ENCODE measurements around the gene NDUFAF5.
"Not testable (repeated sequence)": the region's sequence is repeated elsewhere in the genome, so short reads cannot be mapped to it uniquely, and the experiment has no call there.

The NDUFAF5 gene, protein sequence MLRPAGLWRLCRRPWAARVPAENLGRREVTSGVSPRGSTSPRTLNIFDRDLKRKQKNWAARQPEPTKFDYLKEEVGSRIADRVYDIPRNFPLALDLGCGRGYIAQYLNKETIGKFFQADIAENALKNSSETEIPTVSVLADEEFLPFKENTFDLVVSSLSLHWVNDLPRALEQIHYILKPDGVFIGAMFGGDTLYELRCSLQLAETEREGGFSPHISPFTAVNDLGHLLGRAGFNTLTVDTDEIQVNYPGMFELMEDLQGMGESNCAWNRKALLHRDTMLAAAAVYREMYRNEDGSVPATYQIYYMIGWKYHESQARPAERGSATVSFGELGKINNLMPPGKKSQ

DNA sequence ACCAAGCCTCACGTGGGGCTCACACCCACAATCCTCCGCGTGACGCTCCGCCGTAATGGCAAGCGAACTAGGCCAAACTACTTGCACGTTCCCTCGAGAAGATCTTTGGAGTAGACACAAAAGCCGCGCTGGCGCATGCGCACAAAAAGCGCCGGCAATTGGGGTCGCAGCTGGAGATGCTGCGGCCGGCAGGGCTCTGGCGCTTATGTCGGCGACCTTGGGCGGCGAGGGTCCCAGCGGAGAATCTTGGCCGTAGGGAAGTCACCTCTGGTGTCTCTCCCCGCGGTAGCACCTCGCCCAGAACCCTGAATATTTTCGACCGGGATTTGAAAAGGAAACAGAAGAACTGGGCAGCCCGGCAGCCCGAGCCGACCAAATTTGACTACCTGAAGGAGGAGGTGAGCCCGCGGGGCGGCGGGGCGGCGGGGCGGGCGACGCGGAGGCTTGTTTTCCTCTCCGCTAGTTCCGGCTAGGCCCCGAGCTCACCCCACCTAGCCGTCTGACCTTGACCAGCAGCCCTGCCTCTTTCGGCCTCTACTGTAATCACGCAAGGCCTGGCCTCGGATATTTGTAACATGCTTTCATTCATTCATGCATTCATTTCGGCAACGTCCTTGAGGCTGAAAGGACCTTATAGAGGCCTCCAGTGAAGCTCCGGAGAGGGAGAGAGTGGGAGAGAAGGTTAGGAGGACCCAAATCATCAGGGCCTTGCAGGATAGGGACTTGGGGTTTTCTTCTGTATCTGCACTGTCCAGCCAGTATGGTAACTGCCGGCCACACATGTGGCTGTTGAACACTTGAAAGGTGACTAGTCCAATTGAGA is at the start of gene NDUFAF5, which contains the start of gene ESF1:
Gene NDUFAF5 (plus strand): TSS at position 136 of the 823 bp plus-strand sequence. CDS start 41 bp downstream, at position 177.
Gene ESF1 (minus strand): TSS at position 27 of the 823 bp plus-strand sequence. CDS start 1,779 bp downstream, outside the sequence.
- DNase-seq, result peak; percentile 61

DNA sequence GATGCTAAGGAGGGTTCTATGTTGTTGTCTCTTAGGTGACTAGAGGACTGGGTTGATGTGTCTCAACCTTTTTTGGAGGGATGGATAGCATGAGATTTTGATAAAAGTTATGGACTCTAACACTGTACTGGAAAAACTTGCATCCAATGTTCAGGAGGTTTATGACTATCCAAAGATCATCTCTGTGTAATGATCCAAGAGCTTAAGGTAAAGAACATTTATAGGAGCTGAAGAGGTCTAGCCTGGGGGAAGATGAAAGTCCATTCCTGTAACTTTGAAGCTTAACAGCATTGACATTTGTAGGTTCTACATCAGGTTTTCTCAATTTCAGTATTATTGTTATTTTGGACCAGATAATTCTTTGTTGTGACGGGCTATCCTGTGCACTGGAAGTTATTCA is 49.0 kb upstream of the NDUFAF5 start:
- DNase-seq, result no peak

DNA sequence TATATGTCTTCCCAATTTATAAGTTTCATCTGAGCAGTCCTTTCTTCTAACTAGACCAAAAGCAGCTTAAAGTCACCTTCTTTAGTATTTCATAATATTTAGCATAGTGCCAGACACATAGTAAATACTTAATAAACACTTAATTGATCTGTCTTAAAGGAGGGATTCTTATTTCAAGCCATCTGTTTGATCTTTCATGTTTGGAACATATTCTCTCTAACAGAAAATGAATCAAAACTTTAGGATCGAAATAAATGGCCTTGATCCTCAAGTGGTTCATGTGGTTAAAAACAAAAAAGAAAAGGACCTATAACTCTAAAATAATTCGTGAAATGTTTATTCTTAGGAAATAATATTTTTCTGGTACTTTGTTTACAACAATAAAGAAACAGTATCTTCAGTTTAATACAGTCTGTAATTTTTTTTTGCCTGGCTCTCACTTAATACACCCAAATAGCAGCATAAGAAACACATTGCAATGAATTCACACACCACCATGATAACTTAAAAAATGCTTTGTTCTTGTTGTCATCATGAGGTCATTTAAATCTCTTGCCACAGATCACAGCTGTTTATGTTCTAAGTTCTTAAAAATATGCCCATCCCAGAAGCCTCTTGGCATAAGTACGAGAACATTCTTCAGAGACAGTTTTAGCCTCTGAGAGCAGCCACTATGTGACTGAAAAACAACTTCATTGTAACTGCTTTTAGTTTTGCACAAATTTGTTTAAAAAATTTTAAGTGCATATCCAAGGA is 48.2 kb upstream of the NDUFAF5 start:
- no peak for DNase-seq

DNA sequence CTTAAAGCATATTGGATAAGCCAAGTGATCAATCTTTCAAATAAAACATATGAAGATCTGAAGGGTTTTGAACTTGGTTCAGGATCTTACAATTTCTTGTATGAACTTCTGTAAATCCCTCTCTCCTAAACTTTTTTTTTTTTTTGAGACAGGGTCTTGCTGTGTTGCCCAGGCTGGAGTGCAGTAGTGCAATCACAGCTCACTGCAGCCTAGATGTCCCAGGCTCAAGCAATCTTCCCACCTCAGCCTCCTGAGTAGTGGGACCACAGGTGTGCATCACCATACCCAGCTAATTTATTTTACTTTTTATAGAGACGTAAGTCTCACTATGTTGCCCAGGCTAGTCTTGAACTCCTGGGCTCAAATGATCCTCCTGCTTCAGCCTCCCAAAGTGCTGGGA is 46.6 kb upstream of the NDUFAF5 start:
- DNase-seq, result not testable (repeated sequence)

DNA sequence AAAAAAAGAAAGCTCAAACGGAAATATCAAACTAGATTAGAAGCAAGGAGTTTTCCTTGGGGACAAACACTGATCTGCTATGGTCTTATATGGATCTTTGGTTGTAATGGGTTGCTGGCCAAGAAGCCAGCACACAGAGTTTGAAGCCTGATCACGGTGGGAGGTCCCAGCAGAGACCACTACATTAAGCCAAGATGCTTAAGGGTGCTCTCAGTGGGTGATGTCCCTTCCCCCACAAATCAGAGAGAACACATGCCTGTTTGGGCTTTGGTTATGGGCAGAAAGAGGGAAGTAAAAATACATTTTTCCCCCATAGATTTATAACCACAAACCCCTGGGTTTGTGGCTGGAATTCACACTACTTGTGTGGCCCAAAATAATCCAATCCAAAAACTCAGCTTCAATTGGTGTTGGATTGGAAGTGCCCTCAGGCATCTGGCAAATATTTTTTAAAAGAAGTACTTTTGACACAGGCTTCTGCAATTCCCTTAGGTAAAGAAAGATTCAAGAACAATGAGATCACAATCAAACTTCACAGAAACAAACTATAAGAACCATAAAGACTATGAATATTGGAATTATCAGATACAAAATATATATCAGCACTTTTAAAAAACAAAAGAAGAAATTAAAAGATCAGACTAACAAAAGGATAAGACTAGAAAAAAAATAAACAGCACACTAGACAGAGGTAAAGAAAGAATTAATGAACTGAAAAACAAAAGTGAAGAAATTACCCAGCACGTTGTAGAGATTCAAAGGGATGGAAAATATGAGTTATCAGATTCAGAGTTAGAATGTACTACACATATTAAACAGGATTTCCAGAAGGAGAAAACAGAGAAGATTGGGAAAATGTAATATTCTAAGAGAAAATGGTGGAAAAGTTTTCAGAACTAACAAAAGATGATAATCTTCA is 44.8 kb upstream of the NDUFAF5 start:
- no peak for DNase-seq

DNA sequence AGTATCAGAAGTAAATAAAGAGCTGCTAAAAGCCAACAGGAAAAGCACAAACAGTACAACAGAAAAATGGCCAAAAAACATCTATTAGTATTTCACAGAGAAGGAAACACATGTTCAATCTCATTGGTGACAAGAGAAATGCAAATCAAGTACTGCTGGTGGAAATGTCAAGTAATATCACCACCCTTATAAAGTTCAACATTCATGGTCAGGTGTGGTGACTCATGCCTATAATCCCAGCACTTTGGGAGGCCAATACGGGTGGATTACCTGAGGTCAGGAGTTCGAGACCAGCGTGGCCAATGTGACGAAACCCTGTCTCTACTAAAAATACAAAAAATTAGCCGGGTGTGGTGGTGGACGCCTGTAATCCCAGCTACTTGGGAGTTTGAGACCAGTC is 42.9 kb upstream of the NDUFAF5 start:
- no peak for DNase-seq

DNA sequence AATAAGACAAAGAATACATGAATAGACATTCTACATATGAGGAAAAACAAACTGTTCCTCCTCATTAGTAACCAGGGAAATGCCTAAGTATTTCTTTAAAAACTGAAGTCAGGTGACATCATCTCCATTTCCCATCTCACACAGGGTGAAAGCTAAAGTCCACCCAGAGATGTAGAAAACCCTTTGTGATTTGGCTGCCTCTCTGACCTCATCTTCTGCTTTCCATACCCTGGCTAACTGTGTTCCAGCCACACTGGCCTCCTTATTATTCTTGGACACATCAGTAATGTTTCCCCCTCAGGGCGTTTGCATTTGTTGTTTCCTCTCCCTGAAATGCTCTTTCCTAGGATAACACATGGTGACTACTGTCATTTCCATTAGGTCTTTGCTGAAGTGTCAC is 40.5 kb upstream of the NDUFAF5 start:
- DNase-seq, result no peak

DNA sequence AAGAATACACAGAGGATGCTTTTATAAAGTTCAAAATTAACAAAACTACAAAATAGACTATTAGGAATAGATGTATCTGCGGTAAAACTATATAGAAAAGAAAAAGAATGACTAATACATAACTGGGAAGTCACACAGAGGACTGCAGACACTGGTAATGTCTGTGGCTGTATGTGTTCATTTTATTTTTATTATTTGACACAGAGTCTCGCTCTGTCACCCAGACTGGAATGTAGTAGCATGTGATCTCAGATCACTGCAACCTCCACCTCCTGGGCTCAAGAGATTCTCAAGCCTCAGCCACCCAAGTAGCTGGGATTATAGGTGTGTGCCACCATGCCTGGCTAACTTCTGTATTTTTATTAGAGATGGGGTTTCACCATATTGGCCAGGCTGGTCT is 39.0 kb upstream of the NDUFAF5 start:
- no peak for DNase-seq

DNA sequence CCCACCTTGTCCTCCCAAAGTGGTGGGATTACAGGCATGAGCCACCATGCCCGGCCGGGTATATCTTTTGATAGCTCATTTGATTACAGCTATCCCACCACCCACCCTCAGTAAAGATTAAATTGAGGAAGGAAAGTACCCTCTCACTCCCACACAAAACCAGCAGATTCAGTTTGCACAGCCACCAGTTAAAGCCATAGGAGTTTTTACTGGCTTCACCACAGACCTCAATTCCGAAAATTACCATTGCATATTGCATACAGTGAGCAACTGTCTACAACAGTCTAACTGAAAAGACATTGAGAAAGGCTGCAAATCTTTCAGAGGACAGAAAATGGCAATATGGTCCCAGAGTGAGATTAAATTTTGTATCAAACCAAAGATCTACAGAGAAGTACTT is 35.0 kb upstream of the NDUFAF5 start:
- DNase-seq, result no peak

DNA sequence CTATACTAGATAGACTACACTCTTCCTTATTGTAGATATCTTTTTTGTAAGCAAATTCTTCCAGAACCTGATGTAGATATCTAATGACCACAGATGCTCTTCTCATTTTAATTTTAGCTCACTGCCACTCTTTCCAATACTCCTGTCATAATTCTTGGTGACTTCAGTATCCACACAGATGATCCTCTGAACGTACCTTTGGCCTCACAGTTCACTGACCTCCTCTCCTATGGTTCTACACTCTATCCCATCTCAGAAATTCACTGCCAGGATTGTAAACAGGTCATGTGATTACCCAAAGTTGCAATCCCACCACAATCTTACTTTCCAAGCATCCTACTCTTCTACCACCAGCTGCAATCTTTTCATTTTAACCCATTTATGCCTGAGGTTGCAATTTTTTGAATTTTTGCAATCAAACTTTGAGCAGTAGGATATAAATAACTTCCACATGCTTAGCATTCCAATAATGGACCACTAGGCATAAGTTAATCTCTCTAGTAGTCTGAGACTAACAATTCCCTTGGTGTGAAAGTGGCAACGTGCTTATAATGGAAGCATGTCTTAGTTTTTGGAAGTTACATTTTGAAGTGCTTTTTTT is 31.3 kb upstream of the NDUFAF5 start:
- DNase-seq, result no peak

DNA sequence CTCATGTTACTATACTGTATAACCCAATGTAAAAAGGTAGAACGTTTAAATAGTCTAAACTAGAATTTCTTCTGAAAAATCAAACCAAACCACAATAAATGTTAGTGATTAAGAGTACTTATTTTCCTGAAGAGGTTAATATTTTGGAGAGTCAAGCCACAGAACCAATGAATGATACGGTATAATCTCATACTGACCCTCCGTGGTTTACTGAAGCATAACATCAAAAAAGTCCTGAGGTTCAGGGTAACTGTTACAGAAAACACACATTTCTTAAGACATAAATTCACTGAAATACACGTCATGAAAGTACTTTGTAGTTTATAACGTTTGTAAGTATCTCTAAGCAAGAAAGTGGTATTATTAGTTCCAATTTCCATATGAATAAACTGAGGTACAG is 29.0 kb upstream of the NDUFAF5 start:
- DNase-seq, result no peak

DNA sequence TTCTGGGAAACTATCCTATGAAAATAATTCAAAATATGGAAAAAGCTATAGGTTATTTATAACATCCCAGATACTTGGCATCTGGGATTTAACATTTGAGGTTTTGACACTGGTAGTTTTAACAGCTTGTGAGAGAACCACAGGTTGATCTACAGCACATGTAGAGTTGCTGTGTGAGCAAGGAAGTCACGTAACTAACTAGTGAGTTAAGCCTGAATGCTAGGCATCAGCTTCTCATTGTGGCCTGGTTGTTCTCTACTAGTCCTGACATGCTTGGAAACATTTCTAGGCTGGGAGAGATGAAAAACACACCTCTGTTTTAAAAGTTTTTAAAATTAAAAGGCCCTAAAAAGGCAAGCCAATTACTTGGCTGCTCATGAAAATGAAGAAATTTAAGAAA is 28.3 kb upstream of the NDUFAF5 start:
- DNase-seq, result no peak

DNA sequence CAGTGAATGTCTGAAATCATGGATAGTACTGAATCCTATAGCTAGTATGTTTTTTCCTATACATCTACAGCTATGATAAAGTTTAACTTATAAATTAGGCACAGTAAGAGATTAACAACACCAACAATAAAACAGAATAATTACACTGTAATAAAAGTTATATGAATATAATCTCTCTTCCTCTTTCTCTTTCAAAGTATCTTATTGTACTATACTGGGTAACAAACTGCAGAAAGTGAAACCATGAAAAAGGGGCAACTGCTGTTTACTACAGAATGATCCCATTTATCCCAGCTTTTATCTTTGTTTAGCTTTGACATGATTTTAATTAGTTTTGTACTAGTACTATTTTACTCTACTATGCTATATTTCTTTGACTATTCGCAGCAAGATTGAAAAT is 25.9 kb upstream of the NDUFAF5 start:
- no peak for DNase-seq

DNA sequence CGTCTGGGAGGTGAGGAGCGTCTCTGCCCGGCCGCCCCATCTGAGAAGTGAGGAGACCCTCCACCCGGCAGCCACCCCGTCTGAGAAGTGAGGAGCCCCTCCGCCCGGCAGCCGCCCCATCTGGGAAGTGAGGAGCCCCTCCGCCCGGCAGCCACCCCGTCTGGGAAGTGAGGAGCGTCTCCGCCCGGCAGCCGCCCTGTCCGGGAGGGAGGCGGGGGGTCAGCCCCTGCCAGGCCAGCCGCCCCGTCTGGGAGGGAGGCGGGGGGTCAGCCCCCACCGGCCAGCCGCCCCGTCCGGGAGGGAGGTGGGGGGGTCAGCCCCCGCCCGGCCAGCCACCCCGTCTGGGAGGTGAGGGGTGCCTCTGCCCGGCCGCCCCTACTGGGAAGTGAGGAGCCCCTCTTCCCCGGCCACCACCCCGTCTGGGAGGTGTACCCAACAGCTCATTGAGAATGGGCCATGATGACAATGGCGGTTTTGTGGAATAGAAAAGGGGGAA is 24.3 kb upstream of the NDUFAF5 start:
- DNase-seq, result not testable (repeated sequence)

DNA sequence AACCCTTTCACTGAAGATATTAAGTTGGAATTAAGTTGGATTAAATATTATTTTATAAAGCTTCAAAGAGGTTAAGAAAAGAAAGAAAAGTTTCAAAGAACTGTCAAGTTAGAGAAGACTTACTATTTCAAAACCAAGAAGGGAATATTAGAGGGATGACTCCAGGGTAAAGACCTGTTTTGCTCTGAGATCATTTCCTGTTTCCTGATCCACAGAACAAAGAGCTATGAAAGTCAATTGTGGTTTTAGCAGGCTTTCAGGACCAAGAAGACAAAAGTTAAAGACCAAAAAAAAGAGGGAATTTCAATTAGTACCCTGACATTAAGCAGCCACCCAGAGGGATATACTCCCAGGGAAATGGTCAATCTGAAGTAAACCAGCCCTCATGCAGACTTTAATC is 19.5 kb upstream of the NDUFAF5 start:
- DNase-seq, result no peak

DNA sequence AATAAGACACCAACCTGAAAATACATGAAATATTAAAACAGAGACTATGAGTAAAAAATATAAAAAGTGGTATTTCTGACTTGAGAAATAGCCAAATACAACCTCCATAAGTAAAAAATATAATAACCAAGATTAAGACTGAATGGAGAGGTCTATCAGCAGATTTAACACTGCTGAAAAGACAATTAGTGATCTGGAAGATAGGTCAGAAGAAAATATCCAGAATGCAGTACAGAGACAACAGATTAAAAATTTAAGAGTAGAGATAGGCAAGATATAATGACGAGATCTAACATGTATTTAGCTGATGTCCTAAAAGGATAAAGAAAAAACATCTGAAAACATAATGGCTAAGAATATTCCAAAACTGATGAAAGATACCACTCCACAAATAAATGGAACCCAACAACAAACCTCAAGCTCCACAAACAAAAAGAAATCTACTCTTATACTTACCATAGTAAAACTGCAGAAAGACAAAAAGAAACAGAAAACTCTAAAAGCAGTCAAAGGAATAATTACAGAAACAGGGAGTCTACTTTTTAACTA is 18.9 kb upstream of the NDUFAF5 start:
- DNase-seq, result no peak

DNA sequence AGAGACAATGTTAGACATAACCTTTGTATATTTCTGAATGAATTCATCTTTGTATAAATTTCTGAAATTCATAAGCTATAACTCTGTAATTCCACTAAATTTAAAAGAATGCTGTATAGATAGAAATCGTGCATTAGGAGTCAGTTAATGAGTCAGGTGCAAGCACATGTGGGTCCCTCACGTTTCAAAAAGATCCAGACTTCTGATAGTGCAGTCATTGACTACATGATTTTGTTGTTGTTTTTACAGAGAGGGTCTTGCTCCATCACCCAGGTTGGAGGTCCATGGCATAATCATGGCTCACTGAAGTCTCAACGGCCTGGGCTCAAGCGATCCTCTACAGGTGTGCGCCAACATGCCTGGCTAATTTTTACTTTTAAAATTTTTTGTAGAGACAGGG is 14.7 kb upstream of the NDUFAF5 start:
- no peak for DNase-seq

DNA sequence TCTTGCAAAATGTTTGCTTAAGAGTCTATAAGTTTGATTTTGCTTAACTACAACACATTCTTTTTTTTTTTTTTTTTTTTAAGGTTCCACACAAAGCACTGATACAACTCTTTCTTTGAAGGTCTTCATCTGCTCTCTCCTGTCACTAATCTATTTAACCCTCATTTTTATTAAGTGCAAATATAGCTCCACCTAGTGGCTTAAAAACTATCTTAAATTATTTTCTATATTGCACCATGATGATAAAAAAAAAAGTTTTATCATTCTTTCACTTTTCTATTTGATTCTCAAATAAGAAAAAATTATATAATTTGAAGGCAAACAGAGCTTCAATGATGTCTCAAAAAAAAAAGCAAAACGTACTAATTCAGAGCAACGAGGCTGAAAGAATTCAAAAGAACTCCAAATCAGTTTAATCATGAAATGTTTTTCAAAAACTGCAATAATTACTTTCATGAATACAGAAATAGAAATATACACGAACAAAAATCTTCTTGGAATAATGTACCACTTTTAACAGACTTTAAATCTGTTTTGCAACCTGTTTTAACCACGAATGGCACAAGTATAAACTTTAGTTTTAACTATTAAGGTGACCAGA is 12.9 kb upstream of the NDUFAF5 start:
- DNase-seq, result no peak

DNA sequence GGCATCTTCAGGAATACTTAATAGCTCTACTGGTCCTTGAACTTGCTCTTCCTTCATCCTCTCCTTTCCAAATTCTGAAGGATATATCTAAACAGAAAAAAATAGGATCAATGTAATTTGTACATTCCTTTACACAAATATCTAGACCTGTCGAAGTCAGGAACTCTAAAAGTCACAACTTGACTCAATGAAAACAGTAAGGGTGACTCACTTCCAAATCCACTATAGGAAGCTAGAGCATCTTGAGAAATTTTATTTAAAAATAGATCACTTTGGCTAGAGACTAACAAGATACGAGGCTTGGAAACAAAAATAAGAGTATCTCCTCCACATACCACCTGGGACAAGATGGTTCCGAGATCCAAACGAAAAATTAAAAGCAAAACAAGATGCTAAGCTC is 12.3 kb upstream of the NDUFAF5 start:
- DNase-seq, result no peak

DNA sequence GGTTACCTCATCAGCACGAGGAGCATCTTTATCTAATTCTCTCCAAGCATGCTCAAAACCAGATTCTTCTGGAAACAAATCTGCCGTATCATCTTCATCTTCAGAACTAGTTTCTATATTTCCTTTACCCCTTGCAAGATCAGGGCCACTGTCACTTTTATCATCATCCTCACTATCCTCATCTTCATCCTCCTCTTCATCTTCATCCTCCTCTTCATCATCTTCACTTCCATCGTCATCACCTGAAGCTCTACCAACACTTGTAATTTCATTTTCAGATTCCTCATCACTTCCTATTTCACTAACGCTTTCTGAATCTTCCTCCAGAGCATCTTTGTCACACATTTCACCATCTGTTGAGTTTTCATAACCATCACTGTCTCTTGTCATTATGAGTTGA is 9.0 kb upstream of the NDUFAF5 start:
- no peak for DNase-seq

DNA sequence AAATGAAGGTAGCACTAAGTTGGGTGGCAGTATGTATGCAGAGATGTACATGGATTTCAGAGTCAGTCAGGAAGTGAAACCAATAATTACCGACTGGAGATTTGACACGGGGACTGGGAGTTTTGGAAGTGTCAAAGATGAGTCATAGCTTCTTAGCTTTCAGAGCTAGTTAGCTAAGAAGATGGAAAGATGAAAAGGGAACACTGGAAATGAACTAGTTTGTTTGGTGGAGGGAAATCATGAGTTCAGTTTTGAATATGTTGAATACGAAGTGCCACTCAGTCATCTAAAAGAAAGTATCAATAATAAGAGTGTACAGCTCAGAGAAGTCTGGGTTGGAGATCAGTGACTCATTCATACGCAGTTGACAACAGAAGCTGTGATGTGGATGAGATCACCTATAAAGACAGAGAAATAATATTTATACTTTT is 7.6 kb upstream of the NDUFAF5 start:
- no peak for DNase-seq

Data from cortex of kidney (tissue), 1 donor.